HCT116 (cell line): ENCODE results near the gene ZNF438. TPM values are rescaled to one million over a fixed set of nuclear protein-coding genes. Genes with fewer than 3 reads are reported as not detected.

Source experiments
- ATAC-seq: fragments of 200-7000 bp; cut with Tn5 transposase; 2 replicates; pipeline ENCODE4 v1.9.1; 2020; ENCODE audit warnings: mild to moderate bottlenecking, moderate library complexity
- BruUV-seq: library from RNA; stranded (reverse); fragments of 400-500 nt; replicated peaks from 2 replicates; lab custom pipeline; 2021; lab: Mats Ljungman, UMichigan
- CTCF ChIA-PET: fragments of 300-600 bp; sonication (Branson Sonifier 250); formaldehyde crosslinking; loops from one replicate; lab custom pipeline; 2021; ENCODE audit warnings: antibody characterized with exemption; lab: Charles Lee
- POLR2A ChIA-PET: fragments of 300-600, 350-600 bp; sonication (Branson Sonifier 250); formaldehyde crosslinking; loops from one replicate; lab custom pipeline; 2021; ENCODE audit warnings: antibody characterized with exemption; lab: Charles Lee
- RAD21 ChIA-PET, 2 experiments: fragments of 300-600 bp; sonication (Branson Sonifier 250); formaldehyde crosslinking; loops; one replicate each; lab custom pipeline; 2023; ENCODE audit warnings: low total read pairs in 2 of 2; ENCODE audit not compliant: uncharacterized antibody in 2 of 2, unreplicated experiment in 2 of 2, low non-redundant PET in 1 of 2; lab: Charles Lee
- DNase-seq: peaks from one replicate; pipeline ENCODE4 v3.0.0-alpha.2; 2010; ENCODE audit warnings: low read depth, low spot score
- H2AFZ ChIP-seq: fragments of 200-600 bp; shearing (Covaris generic), sonication (generic); 2 replicates; pipeline ENCODE4 v1.6.1; 2017; ENCODE audit warnings: low read depth, mixed run types, mixed read lengths, antibody characterized with exemption, low read length; ENCODE audit not compliant: poor library complexity, severe bottlenecking
- H3K27ac ChIP-seq: 2 replicates; pipeline ENCODE4 v1.5.1; 2012; ENCODE audit warnings: low read depth, low read length
- H3K27me3 ChIP-seq: fragments of 200-600 bp; sonication (generic); 2 replicates; pipeline ENCODE4 v1.6.1; 2016; ENCODE audit warnings: mixed run types, low read length, mixed read lengths; ENCODE audit not compliant: insufficient read depth
- H3K36me3 ChIP-seq, 2 experiments: fragments of 200-500 bp in 1 of 2; fragments of 200-600 bp in 1 of 2; sonication (Bioruptor generic) in 1 of 2; sonication (generic) in 1 of 2; 2 replicates each; pipeline versions ENCODE4 v1.5.1 to v1.6.1; 2014 to 2016; ENCODE audit warnings: low read length in 2 of 2, inconsistent platforms in 1 of 2, mixed read lengths in 1 of 2, mixed run types in 1 of 2; ENCODE audit not compliant: insufficient read depth in 2 of 2, control insufficient read depth in 1 of 2
- H3K4me1 ChIP-seq, 2 experiments: fragments of 200-600 bp in 1 of 2; sonication (generic) in 1 of 2; 2 replicates each; pipeline versions ENCODE4 v1.5.1 to v1.6.1; 2012 to 2017; ENCODE audit warnings: low read length in 2 of 2, inconsistent platforms in 1 of 2, mild to moderate bottlenecking in 1 of 2, mixed read lengths in 1 of 2, mixed run types in 1 of 2, moderate library complexity in 1 of 2; ENCODE audit not compliant: insufficient read depth in 2 of 2, control insufficient read depth in 1 of 2
- H3K4me2 ChIP-seq: fragments of 200-600 bp; sonication (generic); 2 replicates; pipeline ENCODE4 v1.6.1; 2017; ENCODE audit warnings: mixed run types, low read length, mixed read lengths
- H3K4me3 ChIP-seq, 2 experiments: fragments of 200-600 bp in 1 of 2; sonication (generic) in 1 of 2; replicated peaks in 1 of 2; 2 replicates each; pipeline ENCODE4 v1.5.1; 2011 to 2016; ENCODE audit warnings: low read length in 2 of 2, control low read depth in 1 of 2, low read depth in 1 of 2, mild to moderate bottlenecking in 1 of 2, mixed read lengths in 1 of 2, mixed run types in 1 of 2
- H3K79me2 ChIP-seq: fragments of 200-600 bp; sonication (generic); 2 replicates; pipeline ENCODE4 v1.6.1; 2017; ENCODE audit warnings: mild to moderate bottlenecking, mixed run types, low read length, moderate library complexity, mixed read lengths; ENCODE audit not compliant: insufficient read depth
- H3K9ac ChIP-seq: fragments of 200-600 bp; sonication (generic); 2 replicates; pipeline ENCODE4 v1.6.1; 2016; ENCODE audit warnings: low read length, mixed read lengths
- H3K9me2 ChIP-seq: fragments of 200-600 bp; sonication (generic), shearing (Covaris generic); 2 replicates; pipeline ENCODE4 v1.6.1; 2017; ENCODE audit warnings: mixed run types, mild to moderate bottlenecking, moderate library complexity; ENCODE audit not compliant: insufficient read depth
- H3K9me3 ChIP-seq, 2 experiments: fragments of 200-500 bp in 1 of 2; fragments of 200-600 bp in 1 of 2; sonication (Bioruptor generic) in 1 of 2; sonication (generic) in 1 of 2; 2 replicates each; pipeline ENCODE4 v1.6.1; 2014 to 2017; ENCODE audit warnings: low read length in 2 of 2, mixed read lengths in 2 of 2, inconsistent platforms in 1 of 2, low read depth in 1 of 2, mild to moderate bottlenecking in 1 of 2, mixed run types in 1 of 2, moderate library complexity in 1 of 2; ENCODE audit not compliant: control insufficient read depth in 1 of 2, insufficient read depth in 1 of 2
- H4K20me1 ChIP-seq: fragments of 200-600 bp; sonication (generic), shearing (Covaris generic); 2 replicates; pipeline ENCODE4 v1.6.1; 2017; ENCODE audit warnings: mixed run types, mild to moderate bottlenecking, moderate library complexity; ENCODE audit not compliant: insufficient read depth
- EGR1 ChIP-seq: IDR thresholded peaks from 2 replicates; pipeline ENCODE4 v1.6.1; 2012; ENCODE audit warnings: low read depth
- EZH2 ChIP-seq: fragments of 200-600 bp; sonication (generic); IDR thresholded peaks from 2 replicates; pipeline ENCODE4 v1.6.1; 2017; ENCODE audit warnings: antibody characterized with exemption, mixed run types
- POLR2A ChIP-seq: IDR thresholded peaks from 2 replicates; pipeline ENCODE4 v1.7.0; 2011; ENCODE audit warnings: borderline replicate concordance; ENCODE audit not compliant: insufficient read depth, insufficient read length; ENCODE audit errors: extremely low read depth
- ZFX ChIP-seq: fragments of 450-650 bp; IDR thresholded peaks from 2 replicates; pipeline ENCODE4 v1.6.1; 2017
- ZNF274 ChIP-seq: fragments of 200-500 bp; sonication (Bioruptor generic); IDR thresholded peaks from 2 replicates; pipeline ENCODE4 v1.6.1; 2014; ENCODE audit warnings: mild to moderate bottlenecking, low read depth, low read length, inconsistent platforms
- intact Hi-C: fragments of 100-400 bp; cut with micrococcal nuclease; formaldehyde crosslinking; loops from 2 replicates; pipeline ENCODE4 v1.10.0; 2022
- total RNA-seq: library from RNA; stranded (reverse); gene quantifications from one replicate; pipeline ENCODE4 v1.2.1, GENCODE V29; 2021; ENCODE audit not compliant: unreplicated experiment
- TF ChIP-seq, protein P1 (sequence below), 3 experiments: fragments of 200-600 bp in 1 of 3; sonication (generic) in 1 of 3; IDR thresholded peaks in 2 of 3; conservative IDR thresholded peaks in 1 of 3; 2 replicates each; pipeline ENCODE4 v1.5.1; 2012 to 2017; ENCODE audit warnings: low read depth in 2 of 3, low read length in 2 of 3, antibody characterized with exemption in 1 of 3, borderline replicate concordance in 1 of 3, control low read depth in 1 of 3, mild to moderate bottlenecking in 1 of 3, mixed read lengths in 1 of 3, mixed run types in 1 of 3, moderate library complexity in 1 of 3; ENCODE audit not compliant: insufficient read depth in 1 of 3

Gene ZNF438
- total RNA-seq, 1 experiment from 2014 or later, result 3.3 TPM

DNA sequence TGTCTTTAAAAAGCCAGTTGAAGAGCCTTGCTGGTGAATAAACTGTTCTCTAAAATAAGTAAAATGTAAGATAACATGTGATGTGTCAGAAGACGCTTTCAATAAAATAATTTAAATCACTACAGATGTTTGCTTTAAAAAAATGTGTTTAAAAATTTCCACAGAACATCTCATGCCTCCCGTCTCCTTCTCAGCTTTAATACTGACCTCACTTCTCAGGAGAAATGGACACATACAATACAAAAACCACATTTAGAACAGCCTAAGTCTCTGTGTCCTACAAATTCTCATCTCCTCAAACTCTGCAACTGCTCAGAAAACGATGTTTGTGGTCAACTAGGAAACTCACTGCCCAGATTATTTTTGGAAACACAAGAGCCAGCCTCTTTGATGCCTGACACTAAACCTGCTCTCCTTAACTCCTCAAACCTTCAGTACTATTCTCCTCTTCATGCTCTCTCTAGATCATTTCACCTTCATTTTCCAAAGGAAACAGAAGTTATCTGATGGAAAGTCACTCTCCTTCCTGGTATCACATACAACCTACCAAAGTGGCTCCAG lies 120.3 kb downstream of the ZNF438 start:
- intact Hi-C loops, result no loop called here
- no TSS peak for BruUV-seq
- POLR2A ChIA-PET, result no interaction called here

More for the DNA sequence above, 120.3 kb downstream of the ZNF438 start:
- Histone ChIP-seq H2AFZ (no peak overlapping the region), H3K9me3 (no peaks in the 10 kb centered on the region), H4K20me1 (no peaks in the 10 kb centered on the region), H3K9me2 (0 out of 2 replicates have a peak, but pooled peaks cover 3% of the 10 kb centered on the region), H3K27ac (no peak overlapping the region), H3K4me3 (no peak overlapping the region), H3K4me2 (no peak overlapping the region), H3K79me2 (no peaks in the 10 kb centered on the region), H3K36me3 (no peaks in the 10 kb centered on the region), H3K27me3 (no peaks in the 10 kb centered on the region), H3K9ac (no peak overlapping the region), H3K4me1 (no peaks in the 10 kb centered on the region)
- DNase-seq, result no peak
- ChIA-PET CTCF (no interaction called here), RAD21 (no interaction called here)
- ATAC-seq, result no peak
- TF ChIP-seq ZNF274, result no peak
- TF ChIP-seq, protein P1, sequence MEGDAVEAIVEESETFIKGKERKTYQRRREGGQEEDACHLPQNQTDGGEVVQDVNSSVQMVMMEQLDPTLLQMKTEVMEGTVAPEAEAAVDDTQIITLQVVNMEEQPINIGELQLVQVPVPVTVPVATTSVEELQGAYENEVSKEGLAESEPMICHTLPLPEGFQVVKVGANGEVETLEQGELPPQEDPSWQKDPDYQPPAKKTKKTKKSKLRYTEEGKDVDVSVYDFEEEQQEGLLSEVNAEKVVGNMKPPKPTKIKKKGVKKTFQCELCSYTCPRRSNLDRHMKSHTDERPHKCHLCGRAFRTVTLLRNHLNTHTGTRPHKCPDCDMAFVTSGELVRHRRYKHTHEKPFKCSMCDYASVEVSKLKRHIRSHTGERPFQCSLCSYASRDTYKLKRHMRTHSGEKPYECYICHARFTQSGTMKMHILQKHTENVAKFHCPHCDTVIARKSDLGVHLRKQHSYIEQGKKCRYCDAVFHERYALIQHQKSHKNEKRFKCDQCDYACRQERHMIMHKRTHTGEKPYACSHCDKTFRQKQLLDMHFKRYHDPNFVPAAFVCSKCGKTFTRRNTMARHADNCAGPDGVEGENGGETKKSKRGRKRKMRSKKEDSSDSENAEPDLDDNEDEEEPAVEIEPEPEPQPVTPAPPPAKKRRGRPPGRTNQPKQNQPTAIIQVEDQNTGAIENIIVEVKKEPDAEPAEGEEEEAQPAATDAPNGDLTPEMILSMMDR (IDR thresholded peaks at IDR 0.05 in 2 of 3, conservative IDR thresholded peaks at IDR 0.05 in 1 of 3; ENCODE audit: borderline replicate concordance in 1 of 3, insufficient read depth in 1 of 3, low read depth in 2 of 3, low read length in 2 of 3), result no peak
- TF ChIP-seq ZFX, result no peak
- TF ChIP-seq EZH2, result no peak
- TF ChIP-seq EGR1, result no peak
- TF ChIP-seq POLR2A, result no peak
